Esophagus mucosa (tissue), 1 donor: ENCODE measurements around the gene LRP1-AS. TPM values are rescaled to one million over a fixed set of nuclear protein-coding genes. Genes with fewer than 3 reads are reported as not detected.
"Not testable (repeated sequence)": the region's sequence is repeated elsewhere in the genome, so short reads cannot be mapped to it uniquely, and the experiment has no call there.

Experiments used
- ATAC-seq: fragments of 200-7000 bp; cut with Tn5 transposase; one replicate; pipeline ENCODE4 v1.9.1; 2020
- total RNA-seq: library from RNA; stranded (reverse); gene quantifications from one replicate; pipeline ENCODE4 v1.2.4, GENCODE V29; 2023
- donor health status: DM: yes; HTN: yes; CAD: no.

The LRP1-AS gene
- total RNA-seq, 1 donor from 2014 or later: not detected

DNA sequence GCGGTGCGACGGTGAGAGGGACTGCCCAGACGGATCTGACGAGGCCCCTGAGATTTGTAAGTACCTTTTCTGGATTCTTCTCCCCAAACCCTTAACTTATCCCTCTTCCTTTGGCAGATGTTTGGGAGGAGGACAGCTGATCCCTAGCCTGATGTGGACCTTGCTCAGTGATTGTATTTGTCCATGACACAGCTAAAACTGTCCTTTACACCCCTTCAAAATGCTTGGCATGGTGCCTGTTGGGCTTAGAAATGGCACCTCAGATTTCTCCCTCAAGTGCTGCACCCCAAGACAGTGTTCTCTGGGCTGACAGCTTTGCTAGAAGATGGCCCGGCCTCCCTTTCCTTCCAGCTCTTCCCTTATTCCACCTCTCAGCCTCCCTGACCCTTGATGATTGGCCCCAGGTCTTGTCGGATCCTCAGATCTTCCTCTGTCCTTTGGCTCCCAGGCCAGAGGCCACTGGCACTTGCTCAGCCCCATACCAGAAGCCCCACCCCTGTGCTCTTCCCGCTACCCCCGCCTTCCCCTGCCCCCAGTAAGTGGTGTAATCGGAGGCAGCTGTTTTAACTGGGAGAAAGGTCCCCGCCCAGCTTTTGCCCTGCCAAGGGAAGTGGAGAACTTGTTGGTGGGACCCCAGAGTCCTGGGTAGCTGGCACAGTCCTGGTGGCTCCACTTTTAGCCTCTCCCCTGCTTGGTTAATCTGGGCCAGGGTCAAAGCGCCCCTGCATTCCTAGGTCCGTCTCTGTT is 8.7 kb downstream of the LRP1-AS start:
- ATAC-seq: no peak

GRCh38 chr12:57135527-57136326 is 11.7 kb downstream of the LRP1-AS start:
- no peak for ATAC-seq

DNA sequence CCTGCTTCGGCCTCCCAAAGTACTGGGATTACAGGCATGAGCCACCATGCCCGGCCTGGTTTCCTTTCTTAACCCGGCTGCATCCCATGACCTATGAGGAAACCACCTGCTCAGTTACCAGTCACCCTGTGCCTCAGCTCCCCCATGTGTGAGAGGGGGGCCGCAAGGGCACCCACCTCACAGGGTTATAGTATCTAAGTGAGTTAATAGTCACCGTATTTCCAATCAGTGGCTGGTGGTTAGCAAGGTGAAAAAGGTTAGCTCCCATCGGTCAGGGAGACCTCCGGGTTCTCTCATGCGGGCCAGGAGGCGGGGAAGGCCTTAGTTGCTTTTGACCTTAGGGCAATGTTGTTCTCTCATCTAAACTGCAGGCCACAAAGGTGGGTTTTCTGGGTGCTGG is 12.5 kb downstream of the LRP1-AS start:
- ATAC-seq: no peak

DNA sequence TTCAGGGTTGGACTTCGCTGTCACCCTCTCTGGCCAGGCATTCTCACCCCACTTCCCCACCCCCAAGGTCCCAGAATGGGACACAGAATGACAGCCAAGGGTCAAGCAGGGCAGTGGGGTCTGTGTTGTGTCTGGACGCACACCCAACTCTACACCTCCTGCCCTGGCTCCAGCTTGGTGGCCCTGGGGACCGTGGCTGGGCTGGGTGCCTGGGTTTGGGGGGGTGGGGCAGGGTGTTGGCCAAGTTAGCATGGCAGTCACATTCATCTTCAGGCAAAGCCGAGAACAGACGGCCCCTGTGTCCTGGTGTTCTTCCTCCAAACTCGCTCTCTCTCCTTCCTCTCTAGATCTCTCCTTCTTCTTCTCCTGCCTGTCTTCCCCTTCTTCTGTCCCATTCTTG is 13.5 kb downstream of the LRP1-AS start:
- ATAC-seq: no peak

DNA sequence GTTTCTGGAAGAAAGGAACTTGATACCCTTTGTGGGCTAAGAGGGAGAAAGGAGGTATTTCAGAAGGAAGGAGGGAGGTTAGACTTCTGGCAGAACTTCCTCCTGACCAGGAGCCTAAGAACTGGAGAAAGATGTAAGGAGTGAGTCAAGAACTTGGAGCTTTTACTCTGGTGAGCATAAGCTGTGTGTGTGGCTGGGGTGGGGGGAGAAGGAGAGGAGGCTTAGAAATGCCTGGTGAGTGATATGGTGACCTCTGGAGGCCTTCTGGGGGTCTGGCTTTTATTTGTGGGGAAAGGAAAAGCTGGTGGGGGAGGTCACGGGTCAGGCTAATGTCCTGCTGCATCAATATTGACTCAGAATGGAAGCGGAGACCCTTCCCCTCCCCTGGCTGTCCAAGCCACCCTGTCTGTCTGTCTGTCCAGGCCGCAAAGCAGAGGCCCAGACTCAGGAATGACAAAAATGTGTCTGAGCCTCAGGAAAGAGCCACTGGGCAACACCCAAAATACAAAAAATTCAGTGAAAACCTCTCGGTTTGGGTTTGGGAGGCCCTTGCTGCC is 14.3 kb downstream of the LRP1-AS start:
- no peak for ATAC-seq

- ATAC-seq: no peak
These were observed 15.3 kb downstream of the LRP1-AS start for GRCh38 chr12:57131896-57132744.

- ATAC-seq: no peak
These were observed 16.5 kb downstream of the LRP1-AS start for GRCh38 chr12:57130941-57131340.

- no peak for ATAC-seq
These were observed 17.5 kb downstream of the LRP1-AS start for GRCh38 chr12:57129889-57130288.

- no peak for ATAC-seq
These were observed 18.0 kb downstream of the LRP1-AS start for GRCh38 chr12:57129321-57129842.

DNA sequence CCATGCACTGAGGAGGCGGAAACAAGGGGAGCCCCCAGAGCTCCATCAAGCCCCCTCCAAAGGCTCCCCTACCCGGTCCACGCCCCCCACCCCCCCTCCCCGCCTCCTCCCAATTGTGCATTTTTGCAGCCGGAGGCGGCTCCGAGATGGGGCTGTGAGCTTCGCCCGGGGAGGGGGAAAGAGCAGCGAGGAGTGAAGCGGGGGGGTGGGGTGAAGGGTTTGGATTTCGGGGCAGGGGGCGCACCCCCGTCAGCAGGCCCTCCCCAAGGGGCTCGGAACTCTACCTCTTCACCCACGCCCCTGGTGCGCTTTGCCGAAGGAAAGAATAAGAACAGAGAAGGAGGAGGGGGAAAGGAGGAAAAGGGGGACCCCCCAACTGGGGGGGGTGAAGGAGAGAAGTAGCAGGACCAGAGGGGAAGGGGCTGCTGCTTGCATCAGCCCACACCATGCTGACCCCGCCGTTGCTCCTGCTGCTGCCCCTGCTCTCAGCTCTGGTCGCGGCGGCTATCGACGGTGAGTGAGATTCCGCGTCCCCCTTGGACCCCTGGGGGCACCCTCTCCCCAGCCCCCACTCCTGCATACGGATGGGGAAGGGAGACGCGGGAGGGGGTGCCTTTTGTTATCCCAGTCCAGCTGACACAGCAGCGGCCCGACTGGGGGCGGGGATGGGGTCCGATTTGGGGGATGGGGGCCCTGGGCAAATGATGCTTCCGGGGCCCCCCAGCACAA is 18.7 kb downstream of the LRP1-AS start:
- no peak for ATAC-seq

DNA sequence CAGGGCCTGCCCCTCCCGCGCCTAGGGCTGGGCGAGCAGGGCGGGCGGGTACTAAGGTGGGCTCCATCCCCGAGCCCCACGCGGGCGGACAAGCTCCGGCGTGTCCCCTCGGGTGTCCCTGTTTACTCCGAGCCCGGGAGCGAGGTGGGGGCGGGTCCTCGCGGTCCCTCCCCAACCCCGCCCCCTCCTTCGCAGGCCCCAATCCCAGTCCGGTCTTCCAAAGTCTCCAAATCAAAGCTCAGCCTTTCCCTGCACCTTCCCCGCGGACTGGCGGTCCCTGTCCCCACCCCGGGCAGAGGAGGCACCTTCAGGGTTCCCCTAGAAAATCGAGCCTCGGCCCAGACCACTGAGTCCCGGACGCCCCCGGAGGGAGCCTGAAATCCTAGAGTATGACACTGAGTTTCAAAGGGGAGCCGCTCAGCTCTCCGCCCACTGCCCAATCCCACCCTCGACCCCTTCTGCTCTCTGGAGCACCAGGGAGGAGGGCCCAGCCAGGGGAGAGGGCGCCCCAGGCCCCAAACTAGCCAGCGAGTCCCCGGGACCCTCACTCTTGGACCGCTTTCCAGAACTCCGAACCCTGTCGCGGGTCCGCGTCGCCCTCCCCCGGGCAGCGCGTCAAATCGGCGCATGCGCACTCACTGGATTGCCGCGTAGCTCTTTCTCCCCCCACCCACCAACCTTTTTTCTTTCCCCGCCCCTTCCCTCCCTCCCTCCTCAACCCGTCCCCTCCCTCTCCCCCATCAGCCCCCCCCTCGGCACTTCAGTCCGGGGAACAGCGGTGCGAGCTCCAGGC is 19.5 kb downstream of the LRP1-AS start, which contains the start of gene LRP1:
LRP1 (plus strand) TSS at position 758 of the 793 bp plus-strand sequence. CDS start 482 bp downstream, outside the sequence.
- ATAC-seq: peak; percentile 89

GRCh38 chr12:57127101-57127725 is 20.2 kb downstream of the LRP1-AS start:
- peak; percentile 47 for ATAC-seq

DNA sequence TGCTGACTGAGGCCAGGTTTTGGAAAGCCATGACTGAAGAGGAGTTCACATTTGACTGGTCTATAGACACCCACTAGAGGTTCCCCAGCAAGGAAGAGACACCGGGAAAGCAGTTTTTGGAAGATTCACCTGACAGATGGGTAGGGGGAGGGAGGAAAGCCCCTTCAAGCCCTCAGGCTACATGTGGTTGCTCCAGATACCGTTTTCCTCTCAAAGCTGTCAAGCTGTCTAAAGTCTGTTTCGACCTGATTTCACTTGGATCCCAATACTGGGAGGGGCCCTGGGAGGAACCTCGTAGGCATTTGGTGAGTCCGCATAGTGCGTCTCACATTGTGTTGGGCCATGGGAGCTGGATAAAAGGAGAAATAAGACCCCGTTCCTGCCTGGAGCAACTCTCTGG is 20.9 kb downstream of the LRP1-AS start:
- ATAC-seq: no peak

GRCh38 chr12:57126061-57126460 is 21.4 kb downstream of the LRP1-AS start:
- no peak for ATAC-seq

GRCh38 chr12:57124261-57124877 is 23.1 kb downstream of the LRP1-AS start:
- peak; percentile 57 for ATAC-seq

GRCh38 chr12:57123813-57124212 is 23.6 kb downstream of the LRP1-AS start:
- no peak for ATAC-seq

DNA sequence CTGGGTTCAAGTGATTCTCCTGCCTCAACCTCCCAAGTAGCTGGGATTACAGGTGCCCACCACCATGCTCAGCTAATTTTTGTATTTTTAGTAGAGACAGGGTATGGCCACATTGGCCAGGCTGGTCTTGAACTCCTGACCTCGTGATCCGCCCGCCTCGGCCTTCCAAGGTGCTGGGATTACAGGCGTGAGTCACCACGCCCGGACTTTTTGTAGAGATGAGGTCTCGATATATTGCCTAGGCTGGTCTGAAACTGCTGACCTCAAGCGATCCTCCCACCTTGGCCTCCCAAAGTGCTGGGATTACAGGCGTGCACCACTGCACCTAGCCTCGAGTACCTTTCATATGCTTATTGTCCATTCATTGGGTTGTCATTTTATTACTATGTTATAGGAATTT is 26.7 kb downstream of the LRP1-AS start:
- ATAC-seq: not testable (repeated sequence)

GRCh38 chr12:57119294-57120085 is 27.9 kb downstream of the LRP1-AS start:
- ATAC-seq: no peak
